Left cardiac atrium (tissue), 4 donors: ENCODE measurements around the gene EPS8L3. TPM values are rescaled to one million over a fixed set of nuclear protein-coding genes. Genes with fewer than 3 reads are reported as not detected.
A peak's percentile ranks its signal among the peaks of the same experiment; 100 is the strongest.
"Not testable (repeated sequence)": the region's sequence is repeated elsewhere in the genome, so short reads cannot be mapped to it uniquely, and the experiment has no call there.

Experiments used
- ATAC-seq, 2 donors: fragments of 200-7000 bp; cut with Tn5 transposase; one replicate each; pipeline ENCODE4 v1.9.1; 2020; ENCODE audit warnings: mild to moderate bottlenecking in 2 of 2, moderate library complexity in 2 of 2
- DNase-seq: peaks from one replicate; pipeline ENCODE4 v3.0.0-alpha.2; 2020
- intact Hi-C, 2 donors: fragments of 100-400 bp; cut with DNase I; formaldehyde crosslinking; loops; one replicate each; pipeline versions ENCODE4 v1.14.1 to v1.15.1; 2022 to 2023
- total RNA-seq, 2 donors: library from RNA; stranded (reverse); fragmentation: NEBNext Ultra II Directional; extraction: Animal tissue kit (Norgen Biotek cat#: 25700); gene quantifications; one replicate each; pipeline ENCODE4 v1.2.1, GENCODE V29; 2021
- donor health status: DM: no; HTN: yes; CAD: no.
- donor health status: DM: no; HTN: yes; CAD: no; lungs with severe emphysema.
- donor health status: DM: yes; HTN: yes; CAD: no.
- donor health status: Dilated cardiomyopathy.

EPS8L3 gene
- total RNA-seq, 2 donors from 2014 or later, result not detected

GRCh38 chr1:109757936-109758786 lies 5.6 kb downstream of the EPS8L3 start:
- DNase-seq, result no peak
- ATAC-seq, result no peak
- intact Hi-C loops, result no loop called here

GRCh38 chr1:109756848-109757521 lies 6.7 kb downstream of the EPS8L3 start:
- DNase-seq (no peak), ATAC-seq (no peak)
- intact Hi-C loops, result no loop called here

- DNase-seq, intact Hi-C loops, ATAC-seq: not testable (repeated sequence)
Measured at GRCh38 chr1:109756325-109756724, 7.4 kb downstream of the EPS8L3 start.

DNA sequence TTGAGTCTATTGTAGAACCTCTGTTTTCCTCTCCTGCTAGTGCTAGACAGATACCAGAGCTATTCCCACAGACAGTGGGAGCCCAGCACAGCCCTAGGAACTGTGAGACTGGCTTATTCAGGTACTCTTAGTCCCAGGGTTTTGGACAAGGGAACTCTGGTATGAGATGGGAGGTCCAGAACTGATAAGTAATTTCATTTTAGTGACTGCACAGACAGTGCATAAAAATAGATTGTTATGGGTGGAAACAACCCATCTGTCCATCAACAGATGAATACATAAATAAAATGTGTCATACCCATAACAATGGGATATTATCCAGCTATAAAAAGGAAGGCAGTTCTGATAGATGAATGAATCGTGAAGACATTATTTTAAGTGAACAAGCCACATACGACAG lies 9.0 kb downstream of the EPS8L3 start:
- ATAC-seq (peak; percentile 25 to 34), DNase-seq (no peak)
- intact Hi-C loops, result no loop called here

- DNase-seq, result no peak
- intact Hi-C loops, result no loop called here
- no peak for ATAC-seq
Measured at GRCh38 chr1:109751531-109752260, 12.0 kb downstream of the EPS8L3 start.

GRCh38 chr1:109750920-109751319 lies 12.8 kb downstream of the EPS8L3 start:
- no peak for ATAC-seq
- no peak for DNase-seq
- intact Hi-C loops, result no loop called here

DNA sequence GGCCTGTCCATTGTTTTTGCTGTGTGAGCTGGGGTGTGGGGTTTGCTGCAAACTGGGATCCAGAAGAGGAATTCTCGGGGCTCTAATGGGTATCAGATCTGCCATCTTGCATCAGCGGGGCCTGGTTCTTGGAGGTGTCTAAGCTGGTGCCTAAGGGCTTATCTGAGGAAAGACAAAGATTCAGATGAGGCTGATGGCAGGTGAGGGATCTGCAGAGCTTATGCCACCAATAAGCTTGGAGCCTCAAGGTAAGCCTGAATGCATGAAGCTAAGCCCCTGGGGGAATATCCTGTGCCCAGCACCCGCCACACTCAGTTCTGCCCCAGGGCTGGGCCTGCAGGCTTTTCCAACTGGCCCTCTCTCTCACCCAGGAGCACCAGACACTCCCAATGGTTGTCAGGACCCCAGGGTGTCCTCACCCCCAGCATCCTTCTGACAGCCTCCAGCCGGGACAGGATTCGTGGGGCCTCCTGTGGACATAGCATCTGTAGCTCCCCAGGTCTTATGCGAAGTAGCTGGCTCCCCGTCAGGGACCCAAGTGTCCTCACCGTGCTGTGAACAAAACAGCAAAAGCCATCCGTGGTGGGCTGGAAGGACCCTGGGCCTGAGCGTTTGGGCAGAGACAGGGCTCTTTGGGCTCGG lies 13.4 kb downstream of the EPS8L3 start:
- no peak for DNase-seq
- intact Hi-C loops, result no loop called here

DNA sequence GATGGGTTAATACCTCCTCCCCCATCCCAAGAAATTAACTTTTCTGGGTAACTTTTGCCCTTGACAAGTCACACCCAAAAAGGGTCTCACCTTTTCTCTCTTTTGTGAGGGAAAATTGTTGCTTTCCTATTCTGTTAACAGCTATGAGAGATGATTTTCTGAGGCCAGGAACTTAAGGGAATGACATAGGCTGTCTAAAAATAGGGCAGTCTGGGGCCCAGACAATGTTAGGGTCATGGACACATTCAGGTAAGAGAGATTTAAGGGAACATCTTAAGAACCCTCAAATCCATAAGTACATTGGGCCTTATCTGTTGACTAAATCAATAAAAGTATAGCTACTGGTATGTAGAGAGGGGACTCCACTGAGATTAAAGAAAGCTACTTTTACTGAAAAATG lies 14.5 kb downstream of the EPS8L3 start:
- DNase-seq (no peak), ATAC-seq (peak in 1 of 2 donors; percentile 31)
- intact Hi-C loops, result no loop called here

More for the DNA sequence above, 13.4 kb downstream of the EPS8L3 start:
- no peak for ATAC-seq

DNA sequence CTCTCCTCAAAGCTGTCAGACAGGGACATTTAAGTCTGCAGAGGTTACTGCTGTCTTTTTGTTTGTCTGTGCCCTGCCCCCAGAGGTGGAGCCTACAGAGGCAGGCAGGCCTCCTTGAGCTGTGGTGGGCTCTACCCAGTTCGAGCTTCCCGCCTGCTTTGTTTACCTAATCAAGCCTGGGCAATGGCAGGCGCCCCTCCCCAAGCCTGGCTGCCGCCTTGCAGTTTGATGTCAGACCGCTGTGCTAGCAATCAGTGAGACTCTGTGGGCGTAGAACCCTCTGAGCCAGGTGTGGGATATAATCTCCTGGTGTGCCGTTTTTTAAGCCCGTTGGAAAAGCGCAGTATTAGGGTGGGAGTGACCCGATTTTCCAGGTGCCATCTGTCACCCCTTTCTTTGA lies 15.4 kb downstream of the EPS8L3 start:
- intact Hi-C loops, DNase-seq, ATAC-seq: not testable (repeated sequence)

- ATAC-seq (peak; percentile 6 to 27), DNase-seq (no peak)
- intact Hi-C loops, result no loop called here
Measured at GRCh38 chr1:109740615-109741373, 22.9 kb downstream of the EPS8L3 start, which contains the start of gene GSTM3. GSTM3 (minus strand) TSS chr1:109741038; CDS start chr1:109740287, 751 bp downstream.

DNA sequence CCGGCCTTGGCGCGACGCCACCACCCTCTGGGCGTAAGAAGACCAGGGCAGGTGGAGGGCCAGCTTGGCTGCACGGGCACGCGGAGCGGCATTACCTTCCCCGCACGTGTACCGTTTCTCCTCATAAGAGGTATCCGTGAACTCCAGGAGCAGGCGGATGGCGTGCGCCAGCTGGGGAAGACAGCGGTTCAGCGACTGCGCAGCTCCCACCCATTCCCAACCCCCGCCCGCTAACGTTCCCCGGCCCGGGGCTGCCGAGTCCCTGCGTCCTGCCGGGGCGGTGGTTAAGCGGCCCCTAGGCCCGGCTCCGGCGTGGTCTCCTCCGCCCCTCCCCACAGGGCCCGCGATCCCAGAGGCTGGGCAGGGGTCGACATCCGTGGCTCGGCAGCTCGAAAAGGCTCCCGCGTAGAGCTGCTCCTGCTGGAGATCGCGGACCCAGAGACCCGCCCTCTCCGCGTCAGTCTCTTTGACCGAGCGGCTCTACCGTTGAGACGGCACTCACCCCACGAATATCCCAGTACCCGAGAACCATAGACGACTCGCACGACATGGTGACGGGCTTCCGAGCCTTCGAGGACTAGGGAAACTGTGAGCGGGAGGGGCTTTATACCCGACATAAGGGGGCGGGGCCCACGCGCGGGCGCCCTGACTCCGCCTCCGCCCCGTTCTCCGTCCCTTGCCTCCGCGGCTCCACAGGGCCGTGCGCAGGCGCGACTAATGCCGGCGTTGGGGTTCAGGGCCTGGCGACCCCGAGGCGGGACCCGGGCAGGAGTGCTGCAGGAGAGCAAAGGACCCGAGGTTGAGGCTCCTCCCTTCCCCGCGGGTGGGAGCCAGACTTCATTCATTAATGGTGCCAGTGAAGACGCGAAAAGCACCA lies 23.7 kb downstream of the EPS8L3 start:
- peak; percentile 98 to 99 for ATAC-seq
- DNase-seq, result peak; percentile 83
- intact Hi-C loops, result no loop called here

DNA sequence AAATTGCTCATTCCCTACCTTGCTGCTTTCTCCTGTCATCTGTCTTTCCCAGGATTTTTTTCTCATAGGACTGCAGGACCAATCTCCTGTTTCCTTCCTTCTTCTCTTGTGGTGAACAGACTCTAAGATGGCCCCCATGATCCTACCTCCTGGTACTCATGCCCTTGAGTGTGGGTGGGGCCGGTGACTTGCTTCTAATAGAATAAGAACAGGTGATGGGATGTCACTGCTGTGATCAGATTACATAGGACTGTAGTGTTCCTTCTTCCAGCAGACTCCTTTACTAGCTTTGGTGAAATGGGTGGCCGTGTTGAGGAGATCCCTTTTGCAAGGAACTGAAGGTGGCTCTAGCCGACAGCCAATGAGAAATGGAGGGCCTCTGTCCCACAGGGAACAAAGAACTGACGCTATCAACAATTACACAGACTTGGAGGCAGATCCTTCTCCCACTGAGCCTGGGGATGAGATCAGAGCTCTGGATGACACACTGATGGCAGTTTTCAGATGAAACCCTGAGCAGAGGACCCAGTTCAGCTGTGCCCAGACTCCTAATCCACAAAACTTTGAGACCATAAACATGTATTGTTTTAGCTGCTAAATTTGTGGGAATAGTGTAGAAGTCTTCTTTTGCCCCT lies 30.4 kb downstream of the EPS8L3 start:
- intact Hi-C loops, result no loop called here
- no peak for ATAC-seq

DNA sequence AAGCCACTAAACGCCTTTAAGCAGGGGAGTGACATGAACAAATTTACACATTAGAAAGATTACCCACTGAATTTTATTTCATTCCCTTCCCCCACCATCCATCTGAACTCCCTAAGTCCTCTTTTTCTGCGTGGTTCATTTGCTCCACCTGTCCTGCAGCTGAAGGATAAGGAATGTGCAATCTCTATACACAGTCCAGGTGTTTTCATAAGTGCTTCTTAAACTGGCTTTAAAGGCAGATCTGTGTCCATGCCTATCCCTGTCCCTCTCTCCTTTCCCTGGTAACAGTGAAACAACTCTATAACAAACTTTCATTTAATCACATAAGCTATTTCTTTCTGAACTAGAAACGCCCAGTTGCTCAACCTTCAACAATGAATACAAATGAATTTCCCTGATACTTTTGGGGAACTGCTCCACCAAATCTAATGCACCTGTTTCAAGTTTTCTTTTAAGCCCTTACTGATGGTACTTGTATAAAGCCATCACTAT lies 31.3 kb downstream of the EPS8L3 start:
- intact Hi-C loops, result no loop called here

More for the DNA sequence above, 30.4 kb downstream of the EPS8L3 start:
- no peak for DNase-seq

DNA sequence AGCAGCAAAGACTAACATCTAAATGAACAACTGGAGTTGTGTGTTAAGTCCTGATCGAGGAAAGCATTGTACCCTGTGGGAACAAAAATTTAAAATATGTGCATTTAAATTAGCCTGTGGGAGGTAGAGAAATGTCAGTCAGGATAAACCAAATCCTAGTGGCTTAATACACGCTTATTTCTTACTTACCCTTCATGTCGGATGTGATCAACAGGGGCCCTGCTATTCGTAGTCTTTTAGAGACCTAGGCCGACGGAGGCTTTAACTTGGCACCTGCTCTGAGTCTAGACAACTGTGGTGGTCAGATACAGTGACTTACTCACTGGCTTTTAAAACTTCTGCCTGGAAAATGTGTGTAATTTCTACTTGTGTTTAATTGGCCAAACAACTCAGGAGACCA lies 33.1 kb downstream of the EPS8L3 start:
- DNase-seq (no peak), ATAC-seq (no peak)
- intact Hi-C loops, result no loop called here

More for the DNA sequence above, 31.3 kb downstream of the EPS8L3 start:
- DNase-seq (no peak), ATAC-seq (no peak)

DNA sequence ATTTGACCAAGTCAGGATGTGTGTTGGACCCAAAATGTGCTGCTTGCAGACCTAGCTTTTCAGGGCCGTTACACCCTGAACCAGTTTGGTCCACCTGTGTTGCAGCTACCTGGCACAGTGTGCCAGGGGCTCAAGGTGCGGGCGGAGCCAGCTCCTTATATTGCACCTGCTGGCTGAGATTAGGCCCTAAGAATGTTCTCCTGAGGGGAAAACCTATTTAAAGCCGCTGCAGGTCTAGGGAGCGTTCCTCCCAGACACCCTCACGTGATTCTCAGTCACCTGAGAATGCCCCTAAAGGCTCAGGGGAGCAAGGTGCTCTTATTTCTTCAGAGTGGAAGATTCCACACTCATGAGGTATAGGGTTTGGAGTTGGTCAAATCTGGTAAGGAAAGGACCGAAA lies 34.9 kb downstream of the EPS8L3 start:
- intact Hi-C loops, result no loop called here
- ATAC-seq (no peak), DNase-seq (no peak)

GRCh38 chr1:109726728-109727373 lies 36.9 kb downstream of the EPS8L3 start:
- DNase-seq (no peak), ATAC-seq (no peak)
- intact Hi-C loops, result no loop called here
